Gastrocnemius medialis (tissue), 4 donors: ENCODE measurements around the gene CFAP45. TPM values are rescaled to one million over a fixed set of nuclear protein-coding genes. Genes with fewer than 3 reads are reported as not detected.

Experiments
- ATAC-seq, 2 donors: fragments of 150-250 bp; one replicate each; pipeline ENCODE4 v1.9.1; 2016
- DNase-seq, 2 donors: peaks; one replicate each; pipeline ENCODE4 v3.0.0-alpha.2; 2019
- H3K27ac ChIP-seq, 4 donors: fragments of 200-600 bp; sonication (generic); 1 replicate in 1 of 4; 2 replicates in 3 of 4; pipeline ENCODE4 v1.5.1; 2016 to 2018; ENCODE audit warnings: mild to moderate bottlenecking in 2 of 4, moderate library complexity in 1 of 4
- H3K27me3 ChIP-seq, 3 donors: fragments of 200-600 bp; sonication (generic) in 2 of 3; 1 replicate in 1 of 3; 2 replicates in 2 of 3; pipeline versions ENCODE4 v1.5.1 to v1.6.0; 2016 to 2019; ENCODE audit warnings: mild to moderate bottlenecking in 1 of 3, moderate library complexity in 1 of 3
- H3K36me3 ChIP-seq, 2 donors: fragments of 200-600 bp; sonication (generic) in 1 of 2; one replicate each; pipeline ENCODE4 v1.5.1; 2017 to 2018
- H3K4me1 ChIP-seq, 2 donors: fragments of 200-600 bp; sonication (generic) in 1 of 2; one replicate each; pipeline ENCODE4 v1.5.1; 2016 to 2017; ENCODE audit warnings: mild to moderate bottlenecking in 2 of 2
- H3K4me3 ChIP-seq, 4 donors: fragments of 200-600 bp; sonication (generic) in 3 of 4; 1 replicate in 1 of 4; 2 replicates in 3 of 4; pipeline ENCODE4 v1.5.1; 2016 to 2019; ENCODE audit warnings: mild to moderate bottlenecking in 2 of 4
- H3K9me3 ChIP-seq, 3 donors: fragments of 200-600 bp; sonication (generic) in 2 of 3; 1 replicate in 1 of 3; 2 replicates in 2 of 3; pipeline ENCODE4 v1.5.1; 2016 to 2019
- CTCF ChIP-seq, 5 experiments: fragments of 450-650 bp in 3 of 5; fragments of 200-600 bp in 2 of 5; sonication (generic) in 2 of 5; IDR thresholded peaks in 4 of 5; conservative IDR thresholded peaks in 1 of 5; 1 replicate in 4 of 5; 2 replicates in 1 of 5; pipeline ENCODE4 v1.5.1; 2016 to 2019; ENCODE audit warnings: antibody characterized with exemption in 5 of 5, mild to moderate bottlenecking in 3 of 5, moderate library complexity in 3 of 5
- POLR2A ChIP-seq, 2 donors: fragments of 450-650 bp; IDR thresholded peaks; one replicate each; pipeline ENCODE4 v1.6.1; 2017; ENCODE audit warnings: antibody characterized with exemption in 2 of 2, mild to moderate bottlenecking in 2 of 2, moderate library complexity in 2 of 2
- in situ Hi-C, 4 donors: fragments of 200-750 bp; cut with MboI; loops; one replicate each; pipeline versions ENCODE4 v1.15.0 to v1.8.0; 2017; ENCODE audit warnings: low sequenced_read_pairs in 4 of 4
- intact Hi-C: fragments of 100-400 bp; cut with DNase I; formaldehyde crosslinking; loops from one replicate; pipeline ENCODE4 v1.15.1; 2023; ENCODE audit warnings: low total_unique reads
- total RNA-seq, 4 donors: library from RNA; depleted of rRNA; stranded (reverse); fragments of >200 nt; gene quantifications; one replicate each; pipeline versions ENCODE4 v1.1.0 to v1.2.3, GENCODE V29; 2016

CFAP45 gene
- total RNA-seq, 4 donors from 2014 or later, result not detected

- ATAC-seq, result no peak
- Histone ChIP-seq H3K27ac (no peak overlapping the region), H3K36me3 (no peaks in the 10 kb centered on the region), H3K9me3 (no peaks in the 10 kb centered on the region), H3K4me3 (no peak overlapping the region), H3K4me1 (peaks cover 0 to 7% of the 10 kb centered on the region in 2 donors), H3K27me3 (peaks cover 0 to 11% (median 0%) of the 10 kb centered on the region in 3 donors)
- intact Hi-C loops (no loop called here), in situ Hi-C loops (no loop called here)
- no peak for DNase-seq
- TF ChIP-seq POLR2A (IDR thresholded peaks at IDR 0.05) (no peak), CTCF (IDR thresholded peaks at IDR 0.05 in 4 of 5, conservative IDR thresholded peaks at IDR 0.05 in 1 of 5) (no peak)
Measured at GRCh38 chr1:159866905-159867663, 32.9 kb downstream of the CFAP45 start.

- no peaks in the 10 kb centered on the region for H3K36me3 ChIP-seq
- ATAC-seq, result no peak
- peaks cover 0 to 7% of the 10 kb centered on the region in 2 donors for H3K4me1 ChIP-seq
- intact Hi-C loops (no loop called here), in situ Hi-C loops (no loop called here)
- TF ChIP-seq CTCF (IDR thresholded peaks at IDR 0.05 in 4 of 5, conservative IDR thresholded peaks at IDR 0.05 in 1 of 5) (no peak), POLR2A (IDR thresholded peaks at IDR 0.05) (no peak)
- H3K9me3 ChIP-seq, result no peaks in the 10 kb centered on the region
- H3K4me3 ChIP-seq, result no peak overlapping the region
- no peak for DNase-seq
- H3K27ac ChIP-seq, result no peak overlapping the region
- H3K27me3 ChIP-seq, result peaks cover 0 to 11% (median 0%) of the 10 kb centered on the region in 3 donors
Measured at GRCh38 chr1:159866066-159866465, 33.9 kb downstream of the CFAP45 start.

- H3K27ac ChIP-seq, result no peak overlapping the region
- in situ Hi-C loops, result no loop called here
- ATAC-seq (no peak), DNase-seq (no peak)
- peaks cover 0 to 7% of the 10 kb centered on the region in 2 donors for H3K4me1 ChIP-seq
- intact Hi-C loops, result no loop called here
- H3K9me3 ChIP-seq, result no peaks in the 10 kb centered on the region
- H3K4me3 ChIP-seq, result no peak overlapping the region
- no peak for TF ChIP-seq POLR2A (IDR thresholded peaks at IDR 0.05)
- TF ChIP-seq CTCF (IDR thresholded peaks at IDR 0.05 in 4 of 5, conservative IDR thresholded peaks at IDR 0.05 in 1 of 5), result no peak
- H3K27me3 ChIP-seq, result no peaks in the 10 kb centered on the region
- H3K36me3 ChIP-seq, result no peaks in the 10 kb centered on the region
Measured at GRCh38 chr1:159864262-159864661, 35.7 kb downstream of the CFAP45 start.

GRCh38 chr1:159862557-159862956 lies 37.4 kb downstream of the CFAP45 start, which contains the start of gene VSIG8:
TSS of gene VSIG8 (minus strand) at chr1:159862657. CDS start at chr1:159862521, 136 bp downstream.
- H3K27ac ChIP-seq, result no peak within 1 kb of the TSS
- in situ Hi-C loops, result no loop called here
- no peaks in the 10 kb centered on the region for H3K36me3 ChIP-seq
- intact Hi-C loops, result no loop called here
- H3K27me3 ChIP-seq, result no peaks in the 10 kb centered on the region
- no peaks in the 10 kb centered on the region for H3K4me1 ChIP-seq
- no peaks in the 10 kb centered on the region for H3K9me3 ChIP-seq
- DNase-seq (no peak), ATAC-seq (no peak)
- H3K4me3 ChIP-seq, result no peak within 1 kb of the TSS
- no peak for TF ChIP-seq POLR2A (IDR thresholded peaks at IDR 0.05)
- TF ChIP-seq CTCF (IDR thresholded peaks at IDR 0.05 in 4 of 5, conservative IDR thresholded peaks at IDR 0.05 in 1 of 5), result no peak
